ENCODE data around the gene CDH22. TPM values are rescaled to one million over a fixed set of nuclear protein-coding genes. Genes with fewer than 3 reads are reported as not detected.

CDH22 gene
- total RNA-seq, 1 experiment from 2014 or later, result 6.4 TPM

DNA sequence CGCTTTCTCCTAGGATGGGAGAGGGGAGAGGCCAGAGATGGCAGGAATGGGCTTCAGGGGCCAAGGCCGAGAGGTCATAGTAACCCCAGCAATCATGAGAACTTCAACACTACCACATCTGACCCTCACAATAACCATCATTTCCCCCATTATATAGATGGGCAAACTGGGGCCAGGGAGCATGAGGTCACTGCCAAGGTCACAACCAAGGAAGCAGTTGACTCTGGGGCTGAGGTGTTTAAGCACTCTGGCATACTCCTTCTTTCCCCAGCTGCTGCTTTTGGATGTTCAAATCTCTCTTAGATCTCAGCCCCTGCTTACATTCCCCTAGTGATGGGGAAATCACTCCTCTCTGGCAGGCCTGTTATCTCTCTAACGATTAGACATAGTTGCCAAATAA, 39.6 kb downstream of the CDH22 start:
- no peaks in the 10 kb centered on the region for H3K36me3 ChIP-seq (ENCODE audit: insufficient read depth, low read length)
- H3K9me3 ChIP-seq (ENCODE audit: low read length), result no peaks in the 10 kb centered on the region
- DNase-seq, result no peak
- H3K4me1 ChIP-seq (ENCODE audit: low read length), result peaks cover 26% of the 10 kb centered on the region
- H3K27me3 ChIP-seq (ENCODE audit: low read length), result no peaks in the 10 kb centered on the region
- no peak overlapping the region for H2AFZ ChIP-seq (ENCODE audit: low read length)
- H4K20me1 ChIP-seq (ENCODE audit: insufficient read depth, low read depth, low read length), result peaks cover 9% of the 10 kb centered on the region
- no peak overlapping the region for H3K4me2 ChIP-seq (ENCODE audit: low read depth, low read length, poor library complexity, severe bottlenecking)
- H3K4me3 ChIP-seq (ENCODE audit: low read length), result no peak overlapping the region
- H3K27ac ChIP-seq (ENCODE audit: low read length), result no peak overlapping the region
- H3K9ac ChIP-seq (ENCODE audit: low read length), result no peak overlapping the region
- H3K9me2 ChIP-seq (replicated peaks; ENCODE audit: insufficient read depth, low read length), result no peaks in the 10 kb centered on the region
- peaks cover 21% of the 10 kb centered on the region; the same call in 1 of the 2 replicates for H3K79me2 ChIP-seq (ENCODE audit: low read length)

- Histone ChIP-seq H3K27ac (ENCODE audit: low read length) (no peak overlapping the region), H3K9me2 (replicated peaks; ENCODE audit: insufficient read depth, low read length) (no peaks in the 10 kb centered on the region), H3K4me1 (ENCODE audit: low read length) (peaks cover 26% of the 10 kb centered on the region), H4K20me1 (ENCODE audit: insufficient read depth, low read depth, low read length) (peaks cover 9% of the 10 kb centered on the region), H3K9ac (ENCODE audit: low read length) (no peak overlapping the region), H3K79me2 (ENCODE audit: low read length) (peaks cover 21% of the 10 kb centered on the region; the same call in 1 of the 2 replicates), H3K4me3 (ENCODE audit: low read length) (no peak overlapping the region), H3K4me2 (ENCODE audit: low read depth, low read length, poor library complexity, severe bottlenecking) (no peak overlapping the region), H3K36me3 (ENCODE audit: insufficient read depth, low read length) (no peaks in the 10 kb centered on the region), H3K27me3 (ENCODE audit: low read length) (no peaks in the 10 kb centered on the region), H3K9me3 (ENCODE audit: low read length) (no peaks in the 10 kb centered on the region), H2AFZ (ENCODE audit: low read length) (no peak overlapping the region)
- no peak for DNase-seq
These were observed 40.1 kb downstream of the CDH22 start for GRCh38 chr20:46268131-46268614.

DNA sequence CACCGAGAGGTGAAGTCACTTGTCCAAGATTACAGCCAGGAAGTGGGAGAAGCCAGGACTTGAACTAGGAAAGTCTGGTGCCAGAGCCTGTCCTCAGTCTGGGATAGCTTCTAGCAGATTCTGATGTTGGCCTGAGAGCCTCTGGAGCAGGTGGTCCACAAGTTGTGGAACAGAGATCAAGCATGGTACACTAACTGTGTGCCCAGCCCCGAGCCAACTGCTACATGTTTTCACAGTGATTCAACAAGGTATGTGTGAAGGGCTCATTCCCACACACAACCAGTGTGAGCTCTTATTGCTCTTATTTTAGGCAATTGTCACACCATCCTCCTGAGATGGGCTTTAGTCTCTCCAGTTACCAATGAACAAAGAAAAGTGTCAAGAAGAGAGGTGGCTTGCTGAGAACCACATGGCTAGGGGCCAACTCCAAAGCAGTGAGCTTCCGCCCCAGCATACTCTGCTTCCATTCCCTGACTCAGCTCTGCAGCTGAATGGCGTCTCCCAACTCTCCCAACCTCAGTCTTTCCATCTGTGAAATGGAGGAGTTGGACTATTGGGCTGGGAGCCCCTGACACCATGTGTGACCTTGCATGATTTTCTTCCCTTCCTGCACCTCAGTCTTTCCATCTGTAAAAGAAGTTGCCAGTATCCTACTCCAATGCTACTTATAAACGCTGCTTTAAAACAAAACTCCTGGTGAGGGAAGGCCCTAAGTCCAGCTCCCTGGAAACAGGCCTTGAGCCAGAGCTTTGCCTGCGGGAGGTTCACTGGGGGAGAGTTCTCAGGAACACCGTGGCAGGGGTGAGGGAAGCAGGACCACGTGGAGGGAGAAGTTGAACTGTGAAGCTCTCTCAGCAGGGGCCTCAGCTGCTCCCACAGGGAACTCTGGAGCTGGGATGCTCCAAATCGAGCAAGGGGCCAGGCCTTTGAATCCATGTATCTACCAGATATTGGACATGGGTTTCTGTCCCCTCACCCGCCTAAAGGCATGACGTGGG, 40.9 kb downstream of the CDH22 start:
- H3K4me2 ChIP-seq (ENCODE audit: low read depth, low read length, poor library complexity, severe bottlenecking), result no peak overlapping the region

DNA sequence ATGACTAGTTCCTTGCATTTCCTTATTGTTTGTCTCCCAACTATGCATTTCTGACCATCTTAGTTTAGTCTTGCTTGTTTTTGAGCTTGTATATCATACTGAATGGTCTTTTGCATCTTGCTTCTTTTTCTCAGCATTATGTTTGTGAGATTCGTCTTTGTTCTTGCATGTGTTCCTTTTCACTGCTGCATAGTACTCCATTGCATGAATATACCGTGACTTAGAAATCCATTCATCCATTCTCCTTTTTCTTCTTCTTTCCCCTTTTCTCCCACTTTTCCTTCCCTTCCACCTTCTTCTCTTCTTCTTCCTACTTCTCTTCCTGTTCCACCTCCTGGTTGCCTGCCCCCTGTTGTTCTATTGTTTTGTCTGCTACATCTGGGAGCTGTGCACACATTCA, 42.8 kb downstream of the CDH22 start:
- Histone ChIP-seq H3K4me2 (ENCODE audit: low read depth, low read length, poor library complexity, severe bottlenecking) (no peak overlapping the region), H3K9me2 (replicated peaks; ENCODE audit: insufficient read depth, low read length) (no peaks in the 10 kb centered on the region), H3K9ac (ENCODE audit: low read length) (no peak overlapping the region), H3K79me2 (ENCODE audit: low read length) (peaks cover 21% of the 10 kb centered on the region; the same call in 1 of the 2 replicates), H3K4me1 (ENCODE audit: low read length) (peaks cover 20% of the 10 kb centered on the region), H3K27me3 (ENCODE audit: low read length) (no peaks in the 10 kb centered on the region), H3K4me3 (ENCODE audit: low read length) (no peak overlapping the region), H3K9me3 (ENCODE audit: low read length) (no peaks in the 10 kb centered on the region), H2AFZ (ENCODE audit: low read length) (no peak overlapping the region), H4K20me1 (ENCODE audit: insufficient read depth, low read depth, low read length) (peaks cover 9% of the 10 kb centered on the region), H3K27ac (ENCODE audit: low read length) (no peak overlapping the region), H3K36me3 (ENCODE audit: insufficient read depth, low read length) (no peaks in the 10 kb centered on the region)
- DNase-seq, result no peak

More for the DNA sequence above, 40.9 kb downstream of the CDH22 start:
- DNase-seq, result no peak
- Histone ChIP-seq H4K20me1 (ENCODE audit: insufficient read depth, low read depth, low read length) (peaks cover 9% of the 10 kb centered on the region), H3K27me3 (ENCODE audit: low read length) (no peaks in the 10 kb centered on the region), H3K4me3 (ENCODE audit: low read length) (no peak overlapping the region), H3K27ac (ENCODE audit: low read length) (no peak overlapping the region), H3K4me1 (ENCODE audit: low read length) (peaks cover 26% of the 10 kb centered on the region), H3K36me3 (ENCODE audit: insufficient read depth, low read length) (no peaks in the 10 kb centered on the region), H3K9me3 (ENCODE audit: low read length) (no peaks in the 10 kb centered on the region), H3K79me2 (ENCODE audit: low read length) (peaks cover 21% of the 10 kb centered on the region; the same call in 1 of the 2 replicates), H3K9ac (ENCODE audit: low read length) (no peak overlapping the region), H2AFZ (ENCODE audit: low read length) (no peak overlapping the region), H3K9me2 (replicated peaks; ENCODE audit: insufficient read depth, low read length) (no peaks in the 10 kb centered on the region)

GRCh38 chr20:46264391-46265266, 43.7 kb downstream of the CDH22 start:
- H3K4me3 ChIP-seq (ENCODE audit: low read length), result no peak overlapping the region
- DNase-seq, result no peak
- peaks cover 13% of the 10 kb centered on the region for H3K4me1 ChIP-seq (ENCODE audit: low read length)
- H3K36me3 ChIP-seq (ENCODE audit: insufficient read depth, low read length), result no peaks in the 10 kb centered on the region
- peaks cover 6% of the 10 kb centered on the region for H4K20me1 ChIP-seq (ENCODE audit: insufficient read depth, low read depth, low read length)
- no peak overlapping the region for H3K9ac ChIP-seq (ENCODE audit: low read length)
- H3K9me3 ChIP-seq (ENCODE audit: low read length), result no peaks in the 10 kb centered on the region
- no peak overlapping the region for H2AFZ ChIP-seq (ENCODE audit: low read length)
- H3K4me2 ChIP-seq (ENCODE audit: low read depth, low read length, poor library complexity, severe bottlenecking), result no peak overlapping the region
- H3K79me2 ChIP-seq (ENCODE audit: low read length), result peaks cover 15% of the 10 kb centered on the region; the same call in 1 of the 2 replicates
- H3K27me3 ChIP-seq (ENCODE audit: low read length), result no peaks in the 10 kb centered on the region
- H3K9me2 ChIP-seq (replicated peaks; ENCODE audit: insufficient read depth, low read length), result no peaks in the 10 kb centered on the region
- no peak overlapping the region for H3K27ac ChIP-seq (ENCODE audit: low read length)

DNA sequence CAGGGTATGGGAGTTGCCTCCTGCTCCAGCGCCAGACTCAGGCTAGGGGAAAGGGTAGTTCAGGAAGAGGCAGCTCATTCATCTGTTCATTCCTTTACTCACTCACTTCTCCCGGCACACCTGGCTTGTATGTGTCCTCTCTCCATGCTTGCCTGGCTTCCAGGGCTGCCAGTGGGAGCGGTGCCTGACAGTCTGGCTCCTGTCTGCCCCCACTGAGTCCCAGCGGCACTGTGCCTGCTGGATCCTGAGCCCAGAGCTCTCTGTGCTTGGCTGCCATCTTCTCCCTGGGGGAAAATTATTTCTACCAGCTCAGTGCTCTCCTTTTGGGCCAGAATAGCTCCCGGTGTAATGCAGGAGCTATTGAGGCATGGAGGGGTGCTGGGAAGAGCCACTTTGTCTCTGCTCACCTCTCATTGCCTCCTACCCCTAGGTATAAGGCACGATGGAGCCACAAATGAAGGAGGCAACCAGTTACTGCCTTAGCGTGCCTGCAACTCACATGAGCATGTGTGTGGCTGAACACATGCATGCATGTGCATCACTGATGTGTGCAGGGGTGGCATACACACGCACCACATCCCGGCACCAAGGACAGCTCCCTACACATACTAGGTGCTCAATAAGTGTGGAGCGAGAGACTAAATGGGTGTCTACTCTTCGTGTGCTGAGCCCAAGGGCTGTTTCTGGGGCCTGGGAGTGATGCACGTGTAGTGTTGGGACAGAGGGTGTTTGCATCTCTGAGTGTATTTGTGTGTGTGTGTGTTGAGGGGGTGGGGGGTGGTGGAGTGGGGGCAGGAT, 46.6 kb downstream of the CDH22 start:
- no peaks in the 10 kb centered on the region for H3K36me3 ChIP-seq (ENCODE audit: insufficient read depth, low read length)
- H3K4me1 ChIP-seq (ENCODE audit: low read length), result peaks cover 32% of the 10 kb centered on the region
- H3K9ac ChIP-seq (ENCODE audit: low read length), result no peak overlapping the region
- no peak overlapping the region for H3K4me3 ChIP-seq (ENCODE audit: low read length)
- no peak overlapping the region for H2AFZ ChIP-seq (ENCODE audit: low read length)
- peaks cover 15% of the 10 kb centered on the region; the same call in 1 of the 2 replicates for H3K79me2 ChIP-seq (ENCODE audit: low read length)
- no peak overlapping the region for H3K4me2 ChIP-seq (ENCODE audit: low read depth, low read length, poor library complexity, severe bottlenecking)
- peaks cover 4% of the 10 kb centered on the region for H4K20me1 ChIP-seq (ENCODE audit: insufficient read depth, low read depth, low read length)
- no peaks in the 10 kb centered on the region for H3K27me3 ChIP-seq (ENCODE audit: low read length)
- no peaks in the 10 kb centered on the region for H3K9me2 ChIP-seq (replicated peaks; ENCODE audit: insufficient read depth, low read length)
- no peaks in the 10 kb centered on the region for H3K9me3 ChIP-seq (ENCODE audit: low read length)
- DNase-seq, result no peak
- H3K27ac ChIP-seq (ENCODE audit: low read length), result no peak overlapping the region

DNA sequence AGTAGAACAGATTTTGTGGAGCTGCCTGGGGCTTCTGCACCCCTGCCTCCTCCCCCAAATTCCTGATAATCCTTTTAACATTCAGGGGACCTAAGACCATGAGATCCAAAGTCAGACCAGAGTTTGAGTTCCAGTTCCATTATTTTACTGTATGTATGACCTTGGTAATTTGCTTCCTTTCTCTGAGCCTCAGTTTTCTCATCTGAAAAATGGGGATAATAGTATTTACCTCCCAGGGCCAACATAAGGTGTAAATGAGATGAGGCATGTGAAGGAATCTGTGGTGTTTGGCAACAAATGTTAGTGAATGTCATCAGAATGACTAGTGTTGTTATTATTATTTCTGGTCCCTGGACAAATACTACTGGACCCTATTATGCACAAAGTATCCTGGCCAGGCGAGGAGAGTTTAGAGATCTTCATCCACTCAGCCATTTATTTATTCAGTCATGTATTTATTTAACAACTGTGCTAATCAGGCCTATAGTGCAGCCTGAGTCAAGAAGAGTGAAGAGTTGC, 47.3 kb downstream of the CDH22 start:
- no peak overlapping the region for H3K4me2 ChIP-seq (ENCODE audit: low read depth, low read length, poor library complexity, severe bottlenecking)
- no peak overlapping the region for H3K4me3 ChIP-seq (ENCODE audit: low read length)
- no peak overlapping the region for H2AFZ ChIP-seq (ENCODE audit: low read length)
- no peaks in the 10 kb centered on the region for H3K9me2 ChIP-seq (replicated peaks; ENCODE audit: insufficient read depth, low read length)
- H4K20me1 ChIP-seq (ENCODE audit: insufficient read depth, low read depth, low read length), result peaks cover 7% of the 10 kb centered on the region
- H3K9me3 ChIP-seq (ENCODE audit: low read length), result no peaks in the 10 kb centered on the region
- H3K79me2 ChIP-seq (ENCODE audit: low read length), result peaks cover 12% of the 10 kb centered on the region; the same call in 1 of the 2 replicates
- no peak for DNase-seq
- H3K36me3 ChIP-seq (ENCODE audit: insufficient read depth, low read length), result no peaks in the 10 kb centered on the region
- H3K27ac ChIP-seq (ENCODE audit: low read length), result no peak overlapping the region
- H3K9ac ChIP-seq (ENCODE audit: low read length), result no peak overlapping the region
- no peaks in the 10 kb centered on the region for H3K27me3 ChIP-seq (ENCODE audit: low read length)
- H3K4me1 ChIP-seq (ENCODE audit: low read length), result peaks cover 39% of the 10 kb centered on the region

Measured in Karpas-422 (cell line).